CD8-positive, alpha-beta memory T cell (primary cell): ENCODE data around the gene SLC39A11. TPM values are rescaled to one million over a fixed set of nuclear protein-coding genes. Genes with fewer than 3 reads are reported as not detected.
"Not testable (repeated sequence)": the region's sequence is repeated elsewhere in the genome, so short reads cannot be mapped to it uniquely, and the experiment has no call there.

ENCODE experiments used
- CTCF ChIA-PET: fragments of 350-600 bp; sonication (Branson Sonifier 250); formaldehyde crosslinking; loops from one replicate; lab custom pipeline; 2021; ENCODE audit warnings: antibody characterized with exemption; lab: Charles Lee
- POLR2A ChIA-PET: fragments of 350-600 bp; sonication (Branson Sonifier 250); formaldehyde crosslinking; loops from one replicate; lab custom pipeline; 2021; ENCODE audit warnings: antibody characterized with exemption; lab: Charles Lee
- DNase-seq, 5 donors: peaks; one replicate each; pipeline versions ENCODE4 v3.0.0 to v3.0.0-alpha.2; 2020 to 2022; ENCODE audit warnings: mixed read lengths in 1 of 5
- H3K27ac ChIP-seq: one replicate; pipeline ENCODE4 v1.7.0; 2013; ENCODE audit warnings: low read depth, mild to moderate bottlenecking, low read length, moderate library complexity
- H3K27me3 ChIP-seq: 2 replicates; pipeline ENCODE4 v1.7.0; 2013; ENCODE audit warnings: low read length, mild to moderate bottlenecking; ENCODE audit not compliant: insufficient read depth, poor library complexity, severe bottlenecking
- H3K36me3 ChIP-seq: 2 replicates; pipeline ENCODE4 v1.7.0; 2013; ENCODE audit warnings: mild to moderate bottlenecking, low read length, moderate library complexity; ENCODE audit not compliant: insufficient read depth
- H3K4me1 ChIP-seq: 2 replicates; pipeline ENCODE4 v1.7.0; 2013; ENCODE audit warnings: mild to moderate bottlenecking, low read length, moderate library complexity; ENCODE audit not compliant: insufficient read depth
- H3K4me3 ChIP-seq: 2 replicates; pipeline ENCODE4 v1.7.0; 2013; ENCODE audit warnings: mild to moderate bottlenecking, low read length
- H3K9me3 ChIP-seq: 2 replicates; pipeline ENCODE4 v1.7.0; 2013; ENCODE audit warnings: mild to moderate bottlenecking, low read length
- H3K27ac Mint-ChIP-seq, 8 donors: one replicate each; pipeline ENCODE4 v1.8.0; 2020 to 2021; ENCODE audit warnings: mixed read lengths in 8 of 8, mild to moderate bottlenecking in 6 of 8, inconsistent platforms in 3 of 8, moderate library complexity in 3 of 8
- H3K27me3 Mint-ChIP-seq, 2 donors: one replicate each; pipeline ENCODE4 v1.8.0; 2020 to 2021; ENCODE audit warnings: mixed read lengths in 2 of 2, mild to moderate bottlenecking in 1 of 2, moderate library complexity in 1 of 2
- H3K36me3 Mint-ChIP-seq, 3 donors: one replicate each; pipeline ENCODE4 v1.8.0; 2020 to 2021; ENCODE audit warnings: mixed read lengths in 3 of 3, inconsistent platforms in 1 of 3, mild to moderate bottlenecking in 1 of 3
- H3K4me1 Mint-ChIP-seq, 3 donors: one replicate each; pipeline ENCODE4 v1.8.0; 2020 to 2021; ENCODE audit warnings: mixed read lengths in 3 of 3, inconsistent platforms in 1 of 3, mild to moderate bottlenecking in 1 of 3
- H3K4me3 Mint-ChIP-seq, 7 donors: one replicate each; pipeline ENCODE4 v1.8.0; 2020 to 2021; ENCODE audit warnings: mixed read lengths in 7 of 7, mild to moderate bottlenecking in 6 of 7, moderate library complexity in 4 of 7, inconsistent platforms in 2 of 7
- H3K9me3 Mint-ChIP-seq, 5 donors: one replicate each; pipeline ENCODE4 v1.8.0; 2020 to 2022; ENCODE audit warnings: mixed read lengths in 5 of 5, mild to moderate bottlenecking in 3 of 5, moderate library complexity in 2 of 5, inconsistent platforms in 1 of 5
- polyA plus RNA-seq: library from polyadenylated mRNA; unstranded; fragments of 300-500 nt; fragmentation: Illumina TruSeq; gene quantifications from one replicate; pipeline ENCODE4 v1.2.3, GENCODE V29; 2021
- total RNA-seq, 2 experiments: library from RNA; stranded (reverse); gene quantifications; one replicate each; pipeline ENCODE4 v1.2.3, GENCODE V29; 2021

The SLC39A11 gene
- total and polyA plus RNA-seq, 3 experiments from 2014 or later, result 13.1 to 18.5 (median 17.2) TPM

DNA sequence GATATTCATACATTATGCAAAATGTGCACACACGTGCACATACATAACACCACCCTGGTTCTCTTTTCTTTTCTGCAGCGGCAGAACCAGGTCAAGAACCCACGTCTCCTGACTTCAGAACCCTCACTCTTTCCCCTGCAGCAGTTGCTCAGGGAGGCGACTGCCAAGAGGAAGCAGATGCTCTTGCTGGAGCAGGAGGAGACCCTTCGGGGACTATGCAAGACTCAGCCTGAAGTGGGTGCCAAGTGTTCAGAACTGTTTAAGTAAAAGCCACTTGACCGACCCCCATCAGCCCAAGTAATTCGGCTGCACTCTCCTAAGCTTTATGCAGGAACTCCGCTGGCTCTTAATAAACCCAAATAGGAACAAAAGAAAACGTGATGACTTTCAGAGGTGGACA lies 193.8 kb downstream of the SLC39A11 start:
- no peaks in the 10 kb centered on the region for H3K4me1 Mint-ChIP-seq
- ChIA-PET CTCF (no interaction called here), POLR2A (no interaction called here)
- H3K36me3 Mint-ChIP-seq, result peaks cover 9 to 21% (median 16%) of the 10 kb centered on the region in 3 donors
- H3K9me3 Mint-ChIP-seq, result no peaks in the 10 kb centered on the region
- Histone ChIP-seq H3K4me3 (no peak overlapping the region), H3K36me3 (no peaks in the 10 kb centered on the region), H3K27ac (no peak overlapping the region), H3K27me3 (no peaks in the 10 kb centered on the region), H3K4me1 (no peaks in the 10 kb centered on the region), H3K9me3 (no peaks in the 10 kb centered on the region)
- no peak for DNase-seq
- H3K27ac Mint-ChIP-seq, result no peak overlapping the region
- no peaks in the 10 kb centered on the region for H3K27me3 Mint-ChIP-seq
- no peak overlapping the region for H3K4me3 Mint-ChIP-seq

DNA sequence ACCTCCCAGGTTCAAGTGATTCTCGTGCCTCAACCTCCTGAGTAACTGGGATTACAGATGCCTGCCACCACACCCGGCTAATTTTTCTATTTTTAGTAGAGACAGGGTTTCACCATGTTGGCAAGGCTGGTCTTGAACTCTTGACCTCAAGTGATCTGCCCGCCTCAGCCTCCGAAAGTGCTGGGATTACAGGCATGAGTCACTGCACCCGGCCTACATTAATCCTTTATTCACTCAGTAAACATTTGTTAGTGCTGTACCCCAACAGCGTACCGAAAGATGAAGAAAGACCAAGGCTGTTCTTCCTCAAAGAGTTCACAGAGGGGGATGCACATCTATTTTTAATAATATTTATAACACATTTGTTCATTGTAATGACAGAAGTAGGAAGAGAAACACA lies 196.2 kb downstream of the SLC39A11 start:
- H3K27me3 Mint-ChIP-seq, H3K36me3 ChIP-seq, H3K9me3 ChIP-seq, POLR2A ChIA-PET, H3K4me3 ChIP-seq, DNase-seq, H3K27ac ChIP-seq, H3K27me3 ChIP-seq, H3K4me1 ChIP-seq, H3K27ac Mint-ChIP-seq, H3K4me3 Mint-ChIP-seq, CTCF ChIA-PET, H3K4me1 Mint-ChIP-seq, H3K9me3 Mint-ChIP-seq: not testable (repeated sequence)
- peaks cover 11 to 30% (median 28%) of the 10 kb centered on the region in 3 donors for H3K36me3 Mint-ChIP-seq

DNA sequence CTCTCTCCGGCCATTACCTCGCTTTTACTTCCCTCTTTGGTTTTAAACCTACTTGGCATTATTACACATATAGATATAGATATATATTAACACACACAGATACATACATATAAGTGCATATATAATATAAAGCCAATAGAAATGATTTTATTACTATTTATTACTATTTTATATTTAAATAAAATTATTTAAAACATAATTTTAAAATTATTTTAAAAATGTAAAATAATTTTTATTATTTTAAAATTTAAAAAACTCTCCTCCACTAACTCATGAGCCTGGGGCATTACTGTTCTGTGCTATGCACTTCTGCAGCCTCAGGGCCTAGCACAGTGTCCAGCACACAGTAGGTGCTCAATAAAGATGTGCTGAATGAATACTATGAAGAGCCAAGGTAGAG lies 200.9 kb downstream of the SLC39A11 start:
- ChIA-PET POLR2A (no interaction called here), CTCF (no interaction called here)
- Histone ChIP-seq H3K27ac (no peak overlapping the region), H3K27me3 (no peaks in the 10 kb centered on the region), H3K36me3 (no peaks in the 10 kb centered on the region), H3K4me3 (no peak overlapping the region), H3K4me1 (no peaks in the 10 kb centered on the region), H3K9me3 (no peaks in the 10 kb centered on the region)
- Mint-ChIP-seq H3K36me3 (peaks cover 22 to 57% (median 31%) of the 10 kb centered on the region in 3 donors), H3K27me3 (no peaks in the 10 kb centered on the region), H3K4me1 (no peaks in the 10 kb centered on the region), H3K27ac (peak overlapping the region in 2 of 8 donors; percentile 11 to 46), H3K4me3 (no peak overlapping the region), H3K9me3 (peaks cover 0 to 1% (median 0%) of the 10 kb centered on the region in 5 donors)
- no peak for DNase-seq

DNA sequence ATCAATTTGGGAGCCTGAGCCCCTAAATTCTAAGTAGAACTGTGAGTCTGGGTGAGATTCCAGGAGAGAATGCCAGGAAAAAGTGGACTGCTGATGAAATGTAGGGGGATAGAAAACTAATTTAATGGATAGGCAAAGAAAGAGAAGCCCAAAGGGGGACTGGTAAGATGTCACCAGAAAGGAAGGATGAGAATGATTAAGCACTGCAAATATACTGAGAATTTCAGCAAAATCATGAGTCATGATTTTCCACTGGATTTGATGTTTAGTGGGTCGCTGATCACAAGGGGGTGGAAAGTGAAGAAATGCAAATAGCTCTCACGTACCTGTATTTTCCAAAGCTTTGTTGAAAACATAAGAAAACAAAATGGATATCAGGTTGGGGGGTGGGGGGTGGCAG lies 201.8 kb downstream of the SLC39A11 start:
- no peaks in the 10 kb centered on the region for H3K9me3 ChIP-seq
- no peaks in the 10 kb centered on the region for H3K4me1 Mint-ChIP-seq
- no peaks in the 10 kb centered on the region for H3K27me3 Mint-ChIP-seq
- ChIA-PET CTCF (no interaction called here), POLR2A (no interaction called here)
- H3K36me3 ChIP-seq, result no peaks in the 10 kb centered on the region
- no peak overlapping the region for H3K4me3 Mint-ChIP-seq
- peaks cover 0 to 1% (median 0%) of the 10 kb centered on the region in 5 donors for H3K9me3 Mint-ChIP-seq
- H3K4me3 ChIP-seq, result no peak overlapping the region
- peaks cover 28 to 66% (median 31%) of the 10 kb centered on the region in 3 donors for H3K36me3 Mint-ChIP-seq
- no peaks in the 10 kb centered on the region for H3K27me3 ChIP-seq
- H3K27ac ChIP-seq, result no peak overlapping the region
- no peak for DNase-seq
- no peaks in the 10 kb centered on the region for H3K4me1 ChIP-seq
- H3K27ac Mint-ChIP-seq, result no peak overlapping the region

DNA sequence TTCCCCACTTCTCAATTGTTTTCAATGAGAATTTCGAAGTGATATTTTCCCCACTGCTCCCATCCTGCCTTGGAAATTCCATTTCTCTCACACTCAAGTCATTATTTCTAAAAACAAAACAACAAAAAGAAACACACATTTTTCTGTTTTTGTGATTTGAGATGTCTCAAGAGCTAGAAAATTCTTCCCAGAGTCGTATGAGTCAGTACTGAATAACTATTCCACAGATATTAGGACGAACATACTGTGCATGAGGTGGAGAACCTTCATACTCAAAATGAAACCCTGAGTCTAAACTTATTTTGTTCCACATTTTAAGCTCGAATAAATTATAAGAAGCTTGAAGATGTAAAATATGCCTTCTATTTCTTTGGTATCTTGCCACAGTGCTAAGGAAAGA lies 204.6 kb downstream of the SLC39A11 start:
- H3K9me3 ChIP-seq, result no peaks in the 10 kb centered on the region
- H3K36me3 Mint-ChIP-seq, result peaks cover 26 to 64% (median 36%) of the 10 kb centered on the region in 3 donors
- H3K27me3 ChIP-seq, result no peaks in the 10 kb centered on the region
- DNase-seq, result no peak
- H3K36me3 ChIP-seq, result no peaks in the 10 kb centered on the region
- H3K9me3 Mint-ChIP-seq, result peaks cover 0 to 1% (median 0%) of the 10 kb centered on the region in 5 donors
- no peaks in the 10 kb centered on the region for H3K4me1 Mint-ChIP-seq
- H3K27me3 Mint-ChIP-seq, result no peaks in the 10 kb centered on the region
- CTCF ChIA-PET, result no interaction called here
- POLR2A ChIA-PET, result no interaction called here
- H3K27ac ChIP-seq, result no peak overlapping the region
- H3K4me3 Mint-ChIP-seq, result no peak overlapping the region
- H3K4me1 ChIP-seq, result no peaks in the 10 kb centered on the region
- H3K4me3 ChIP-seq, result no peak overlapping the region
- H3K27ac Mint-ChIP-seq, result no peak overlapping the region

DNA sequence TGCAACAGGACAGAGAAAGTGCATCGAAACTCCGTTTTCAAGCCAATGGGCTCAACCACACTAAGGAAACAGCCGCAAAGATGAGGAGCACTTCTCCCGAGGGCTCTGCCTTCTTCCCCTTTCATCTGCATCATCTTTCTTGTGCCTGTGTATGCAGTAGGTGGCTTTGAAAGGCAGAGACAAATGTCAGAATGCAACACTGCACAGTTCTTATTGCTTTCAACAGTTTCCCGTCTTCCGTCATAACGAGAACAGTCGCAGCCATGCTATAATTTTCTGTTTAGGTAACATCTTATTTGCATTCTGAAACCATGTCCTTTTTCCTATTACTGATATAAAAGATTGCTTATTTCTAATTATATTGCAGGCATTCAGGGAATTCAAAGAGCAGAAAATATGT lies 205.2 kb downstream of the SLC39A11 start:
- Histone ChIP-seq H3K36me3 (no peaks in the 10 kb centered on the region), H3K4me1 (no peaks in the 10 kb centered on the region), H3K9me3 (no peaks in the 10 kb centered on the region), H3K27ac (no peak overlapping the region), H3K27me3 (no peaks in the 10 kb centered on the region), H3K4me3 (no peak overlapping the region)
- Mint-ChIP-seq H3K4me3 (no peak overlapping the region), H3K9me3 (peaks cover 0 to 4% (median 2%) of the 10 kb centered on the region in 5 donors), H3K4me1 (no peaks in the 10 kb centered on the region), H3K27ac (peak overlapping the region in 1 of 8 donors; percentile 40), H3K27me3 (no peaks in the 10 kb centered on the region), H3K36me3 (peaks cover 28 to 63% (median 34%) of the 10 kb centered on the region in 3 donors)
- POLR2A ChIA-PET, result no interaction called here
- CTCF ChIA-PET, result no interaction called here
- DNase-seq, result no peak

DNA sequence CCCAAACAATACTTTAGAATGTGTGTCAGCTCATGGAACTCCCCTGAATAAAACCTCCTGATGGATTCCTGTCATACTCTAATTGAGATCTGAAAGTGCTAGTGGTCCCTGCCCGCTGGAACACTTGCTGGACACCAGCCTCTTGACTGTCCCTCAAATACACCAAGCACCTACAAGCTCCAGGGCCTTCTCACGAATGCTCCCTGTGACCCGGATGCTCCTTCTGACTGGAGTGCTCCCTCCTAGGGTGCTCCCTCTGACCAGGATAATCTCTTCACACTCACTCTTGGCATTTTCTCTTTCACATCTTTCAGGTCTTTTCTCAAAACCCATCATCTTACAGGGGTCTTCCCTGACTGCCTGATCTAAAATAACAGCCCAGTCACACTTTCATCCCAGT lies 205.9 kb downstream of the SLC39A11 start:
- peaks cover 35 to 67% (median 41%) of the 10 kb centered on the region in 3 donors for H3K36me3 Mint-ChIP-seq
- Histone ChIP-seq H3K27ac (no peak overlapping the region), H3K9me3 (no peaks in the 10 kb centered on the region), H3K27me3 (no peaks in the 10 kb centered on the region), H3K4me3 (no peak overlapping the region), H3K4me1 (no peaks in the 10 kb centered on the region), H3K36me3 (no peaks in the 10 kb centered on the region)
- H3K27ac Mint-ChIP-seq, result no peak overlapping the region
- peaks cover 0 to 8% (median 4%) of the 10 kb centered on the region in 5 donors for H3K9me3 Mint-ChIP-seq
- POLR2A ChIA-PET, result no interaction called here
- no peaks in the 10 kb centered on the region for H3K4me1 Mint-ChIP-seq
- H3K27me3 Mint-ChIP-seq, result no peaks in the 10 kb centered on the region
- no peak for DNase-seq
- no peak overlapping the region for H3K4me3 Mint-ChIP-seq
- CTCF ChIA-PET, result no interaction called here

DNA sequence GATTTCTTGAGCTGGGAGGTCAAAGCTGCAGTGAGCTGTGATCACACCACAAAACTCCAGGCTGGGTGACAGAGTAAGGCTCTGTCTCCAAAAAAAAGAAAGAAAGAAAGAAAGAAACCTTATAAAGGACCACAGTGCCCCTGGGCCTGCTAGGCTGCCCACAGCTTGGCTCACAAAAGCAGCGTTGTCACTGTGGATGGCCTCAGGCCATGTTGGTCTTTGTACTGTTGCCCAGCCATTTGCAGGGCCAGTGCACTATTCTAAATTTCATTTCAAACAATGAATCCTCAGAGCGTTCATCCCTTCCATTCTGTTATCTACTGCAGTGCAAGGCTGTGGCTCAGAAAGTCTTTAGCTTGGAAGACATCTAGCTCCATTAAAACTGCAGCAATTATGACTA lies 208.4 kb downstream of the SLC39A11 start:
- ChIA-PET CTCF (no interaction called here), POLR2A (no interaction called here)
- peaks cover 5% of the 10 kb centered on the region for H3K9me3 ChIP-seq
- H3K27ac ChIP-seq, result no peak overlapping the region
- H3K36me3 Mint-ChIP-seq, result peaks cover 35 to 71% (median 48%) of the 10 kb centered on the region in 3 donors
- H3K4me3 ChIP-seq, result no peak overlapping the region
- H3K4me1 Mint-ChIP-seq, result no peaks in the 10 kb centered on the region
- H3K4me1 ChIP-seq, result no peaks in the 10 kb centered on the region
- DNase-seq, result no peak
- no peak overlapping the region for H3K27ac Mint-ChIP-seq
- H3K27me3 Mint-ChIP-seq, result no peaks in the 10 kb centered on the region
- H3K27me3 ChIP-seq, result no peaks in the 10 kb centered on the region
- no peak overlapping the region for H3K4me3 Mint-ChIP-seq
- no peaks in the 10 kb centered on the region for H3K36me3 ChIP-seq
- peaks cover 14 to 25% (median 14%) of the 10 kb centered on the region in 5 donors for H3K9me3 Mint-ChIP-seq
